Epidermal melanocyte (primary cell): ENCODE measurements around the gene TMEM87B.
A peak's percentile ranks its signal among the peaks of the same experiment; 100 is the strongest.

Experiments
- DNase-seq: peaks from one replicate; pipeline ENCODE4 v3.0.0; 2011; ENCODE audit warnings: low spot score; ENCODE audit not compliant: insufficient read length

The TMEM87B gene

GRCh38 chr2:112054847-112055729 is at the start of gene TMEM87B:
Gene TMEM87B, plus strand, starts transcription at chr2:112055269. Its CDS starts 323 bp downstream, at chr2:112055592.
- peak; percentile 80 for DNase-seq

- DNase-seq: no peak
These were observed 49.5 kb upstream of the TMEM87B start for GRCh38 chr2:112005406-112006075.

DNA sequence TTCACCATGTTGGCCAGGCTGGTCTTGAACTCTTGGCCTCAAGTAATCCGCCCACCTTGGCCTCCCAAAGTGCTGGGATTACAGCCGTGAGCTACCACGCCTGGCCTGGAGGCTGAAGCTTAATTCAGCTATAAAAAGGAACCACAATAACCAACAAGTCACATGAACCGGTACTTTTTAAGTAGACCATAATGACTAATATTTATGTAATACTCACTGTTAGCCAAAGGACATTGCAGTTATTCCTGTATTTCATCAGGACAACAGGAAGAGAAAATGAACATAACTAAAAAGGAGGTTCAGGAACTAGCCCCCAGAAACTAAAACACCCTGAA is 49.0 kb upstream of the TMEM87B start:
- DNase-seq: no peak

DNA sequence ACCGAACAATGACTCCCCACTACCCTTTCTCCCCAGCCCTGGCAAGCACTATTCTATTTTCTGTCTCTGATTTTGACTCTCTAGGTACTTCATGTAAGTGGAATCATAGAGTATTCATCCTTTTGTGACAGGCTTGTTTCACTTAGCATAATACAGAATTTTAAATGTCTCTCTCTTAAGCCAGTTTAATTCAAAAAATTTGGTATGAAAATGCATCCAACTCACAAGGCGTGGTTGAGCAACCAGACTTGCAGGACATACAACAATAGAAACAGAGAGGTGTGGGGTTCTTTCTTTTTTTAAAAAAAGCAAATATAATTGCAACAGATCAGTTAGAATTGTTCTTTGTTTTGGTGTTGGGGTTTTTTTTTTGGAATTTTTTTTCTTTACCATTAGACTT is 47.6 kb upstream of the TMEM87B start:
- DNase-seq: no peak

DNA sequence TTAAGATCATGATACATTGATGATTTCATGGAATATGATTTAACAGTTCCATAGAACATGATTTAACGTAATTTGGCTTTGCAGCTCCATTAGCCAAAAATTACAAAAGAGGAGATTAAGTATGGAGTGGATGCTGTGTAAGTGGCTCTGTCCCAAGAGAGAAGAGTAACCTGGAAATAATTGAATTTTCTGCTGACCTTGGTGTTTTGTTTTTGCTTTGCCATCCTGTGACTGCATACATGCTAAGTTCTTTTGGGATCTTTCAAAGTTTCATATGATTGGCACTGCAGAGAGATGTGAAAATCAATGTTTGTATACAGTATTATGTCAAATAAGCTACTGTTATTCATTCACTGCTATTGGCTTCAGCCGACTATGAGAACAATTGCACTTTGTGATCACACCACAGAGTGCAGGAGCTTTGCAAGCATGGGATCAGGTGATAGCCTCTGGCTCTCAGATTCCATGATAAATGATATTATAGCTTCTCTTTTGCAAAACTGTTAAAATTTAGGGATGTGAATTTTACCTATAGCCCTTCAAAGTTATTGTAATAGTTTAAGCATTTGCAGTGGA is 46.1 kb upstream of the TMEM87B start:
- DNase-seq: no peak

GRCh38 chr2:112010751-112011150 is 44.3 kb upstream of the TMEM87B start:
- DNase-seq: no peak

DNA sequence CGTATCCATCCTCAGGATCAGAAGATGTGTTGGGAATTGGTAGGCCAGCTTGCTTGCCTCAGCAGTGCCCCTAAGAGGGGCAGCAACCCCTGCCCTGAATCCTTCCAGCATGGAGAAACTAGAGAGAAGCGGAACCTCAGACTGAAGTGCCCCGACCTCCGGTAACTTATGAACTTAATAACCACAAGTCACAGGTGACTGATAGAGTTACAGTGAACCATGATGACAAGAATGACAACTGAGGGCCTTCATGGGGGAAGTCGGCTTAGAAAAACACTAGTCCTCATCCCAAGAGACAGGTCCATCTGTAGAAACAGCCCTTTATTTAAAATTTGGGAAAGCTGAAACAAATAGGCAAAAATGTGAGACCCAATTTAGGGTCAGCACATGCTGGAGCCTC is 42.5 kb upstream of the TMEM87B start:
- no peak for DNase-seq

- no peak for DNase-seq
These were observed 36.2 kb upstream of the TMEM87B start for GRCh38 chr2:112018846-112019245.

GRCh38 chr2:112019569-112019982 is 35.5 kb upstream of the TMEM87B start:
- no peak for DNase-seq

DNA sequence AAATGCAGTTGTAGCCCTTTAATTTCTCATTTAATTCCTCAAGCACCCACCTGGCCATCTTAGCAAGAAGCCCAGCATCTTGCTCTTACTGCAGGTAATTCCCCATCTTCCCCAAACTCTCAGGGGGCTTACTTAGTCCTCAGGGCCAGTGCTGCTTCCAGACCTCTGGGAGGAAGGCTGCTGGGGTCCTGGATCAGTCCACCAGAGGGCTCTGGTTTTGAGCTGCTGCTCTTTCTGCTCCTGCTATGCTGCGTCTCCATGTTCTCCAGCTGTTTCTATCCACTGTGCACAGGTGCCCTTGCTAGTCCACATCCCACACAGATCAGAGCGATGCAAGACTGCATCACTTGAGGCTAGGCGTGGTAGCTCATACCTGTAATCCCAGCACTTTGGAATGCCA is 34.5 kb upstream of the TMEM87B start:
- DNase-seq: no peak

DNA sequence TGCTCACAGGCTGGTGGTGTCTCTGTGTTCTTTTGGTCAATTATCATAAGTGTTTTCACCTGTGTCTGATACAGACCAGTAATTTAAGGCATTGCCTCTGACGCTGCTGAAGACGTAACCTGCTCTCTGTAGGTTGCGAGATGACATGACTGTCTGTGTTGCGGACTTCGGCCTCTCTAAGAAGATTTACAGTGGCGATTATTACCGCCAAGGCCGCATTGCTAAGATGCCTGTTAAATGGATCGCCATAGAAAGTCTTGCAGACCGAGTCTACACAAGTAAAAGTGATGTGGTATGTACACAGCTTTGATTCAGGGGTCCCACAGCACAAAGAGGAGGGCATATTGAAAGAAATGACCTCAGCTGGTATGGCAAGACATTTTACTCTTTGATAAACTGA is 33.8 kb upstream of the TMEM87B start:
- DNase-seq: no peak

GRCh38 chr2:112021781-112022231 is 33.3 kb upstream of the TMEM87B start:
- no peak for DNase-seq

DNA sequence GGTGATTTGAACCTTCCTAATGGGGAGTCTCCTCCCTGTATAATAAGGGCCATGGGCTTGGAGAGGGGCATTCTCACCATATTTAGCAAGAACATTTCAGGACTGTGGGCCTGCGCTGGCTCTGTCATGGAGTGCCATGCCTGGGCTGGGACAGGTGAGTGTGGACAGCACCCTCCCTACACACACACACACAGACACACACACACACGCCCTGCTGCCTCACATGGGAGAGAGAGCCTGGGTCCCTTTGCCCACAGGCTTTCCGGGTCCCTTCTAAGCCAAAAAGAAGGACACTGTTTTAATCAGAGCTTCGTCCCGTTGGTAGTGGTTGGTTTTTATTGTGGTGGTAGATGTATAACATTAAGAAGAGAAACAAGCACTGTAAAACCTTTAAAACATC is 31.4 kb upstream of the TMEM87B start:
- DNase-seq: no peak

GRCh38 chr2:112024231-112024630 is 30.8 kb upstream of the TMEM87B start:
- DNase-seq: no peak

DNA sequence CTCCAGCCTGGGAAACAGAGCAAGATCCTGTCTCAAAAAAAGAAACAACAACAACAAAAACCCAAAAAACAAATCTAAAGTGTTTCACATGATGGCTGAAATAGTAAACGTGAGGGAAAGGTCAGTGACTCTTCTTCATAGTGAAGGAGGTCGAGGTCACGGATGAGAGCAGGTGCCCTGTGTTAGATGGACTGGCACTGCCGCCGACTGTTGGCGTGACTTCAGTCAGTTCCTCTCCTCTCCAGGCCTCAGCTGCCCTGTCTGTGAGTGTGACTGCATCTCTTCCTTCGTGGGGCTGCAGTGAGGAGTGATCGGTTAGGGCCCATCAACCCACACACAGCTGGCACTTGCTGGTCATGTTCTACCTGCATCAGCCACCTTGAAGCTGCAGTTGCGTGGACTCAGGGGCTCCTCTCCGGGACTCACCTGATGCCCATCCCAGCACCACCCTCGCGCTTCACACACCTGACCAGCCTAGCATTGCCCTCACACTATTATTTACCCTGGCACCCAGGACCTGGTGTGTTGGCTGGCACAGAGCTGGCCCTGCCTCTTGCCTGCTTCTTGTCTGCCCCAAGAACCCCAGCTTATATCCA is 30.1 kb upstream of the TMEM87B start:
- DNase-seq: no peak

- no peak for DNase-seq
These were observed 28.6 kb upstream of the TMEM87B start for GRCh38 chr2:112026509-112026908.

- no peak for DNase-seq
These were observed 27.3 kb upstream of the TMEM87B start for GRCh38 chr2:112027767-112028166.

GRCh38 chr2:112029164-112029563 is 25.9 kb upstream of the TMEM87B start:
- DNase-seq: no peak

- DNase-seq: no peak
These were observed 23.4 kb upstream of the TMEM87B start for GRCh38 chr2:112031473-112032223.

DNA sequence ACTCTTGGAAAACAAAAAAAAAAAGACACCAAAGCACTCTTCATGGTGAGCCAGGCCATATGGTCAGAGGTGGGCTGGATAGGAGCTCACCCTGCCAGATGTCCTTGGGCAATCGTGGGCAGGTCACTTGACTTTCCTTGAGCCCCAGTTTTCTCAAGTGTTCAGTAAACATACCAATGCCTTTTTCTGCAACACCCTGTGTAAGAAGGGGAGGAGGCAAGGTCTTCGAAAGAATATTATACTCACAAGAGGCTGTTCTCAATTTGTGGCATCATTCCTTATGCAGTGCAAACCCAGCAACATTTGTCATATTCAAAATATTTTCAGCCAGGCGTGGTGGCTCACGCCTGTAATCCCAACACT is 22.9 kb upstream of the TMEM87B start:
- DNase-seq: no peak

- no peak for DNase-seq
These were observed 22.2 kb upstream of the TMEM87B start for GRCh38 chr2:112032689-112033465.
